Heart right ventricle (tissue), 16 donors: ENCODE results near the gene DAB1. TPM values are rescaled to one million over a fixed set of nuclear protein-coding genes. Genes with fewer than 3 reads are reported as not detected.
"Not testable (repeated sequence)": the region's sequence is repeated elsewhere in the genome, so short reads cannot be mapped to it uniquely, and the experiment has no call there.

Source experiments
- ATAC-seq, 8 donors: fragments of 200-7000 bp; cut with Tn5 transposase; one replicate each; pipeline ENCODE4 v1.9.1; 2020; ENCODE audit warnings: mild to moderate bottlenecking in 8 of 8, moderate library complexity in 8 of 8, moderate number of reproducible peaks in 1 of 8
- DNase-seq, 2 donors: peaks; one replicate each; pipeline ENCODE4 v3.0.0-alpha.2; 2020
- H3K27ac ChIP-seq, 10 donors: fragments of 200-600 bp; sonication (generic) in 2 of 10; one replicate each; pipeline versions ENCODE4 v1.5.0 to v1.8.0; 2020 to 2022; ENCODE audit warnings: mild to moderate bottlenecking in 3 of 10
- H3K27me3 ChIP-seq, 7 donors: fragments of 200-600 bp; one replicate each; pipeline ENCODE4 v1.8.0; 2021 to 2022; ENCODE audit warnings: mild to moderate bottlenecking in 2 of 7
- H3K36me3 ChIP-seq, 9 donors: fragments of 200-600 bp; sonication (generic) in 1 of 9; one replicate each; pipeline versions ENCODE4 v1.5.0 to v1.8.0; 2020 to 2022; ENCODE audit warnings: mild to moderate bottlenecking in 2 of 9
- H3K4me1 ChIP-seq, 9 donors: fragments of 200-600 bp; sonication (generic) in 1 of 9; one replicate each; pipeline versions ENCODE4 v1.5.0 to v1.8.0; 2020 to 2022; ENCODE audit warnings: mild to moderate bottlenecking in 4 of 9
- H3K4me3 ChIP-seq, 10 donors: fragments of 200-600 bp; sonication (generic) in 2 of 10; one replicate each; pipeline versions ENCODE4 v1.5.0 to v1.8.0; 2020 to 2022; ENCODE audit warnings: mild to moderate bottlenecking in 7 of 10, moderate library complexity in 2 of 10
- H3K9me3 ChIP-seq, 11 donors: fragments of 200-600 bp in 10 of 11; sonication (generic) in 2 of 11; one replicate each; pipeline versions ENCODE4 v1.5.0 to v1.8.0; 2013 to 2022; ENCODE audit warnings: mild to moderate bottlenecking in 2 of 11, control low read depth in 1 of 11, moderate library complexity in 1 of 11
- CTCF ChIP-seq, 9 donors: fragments of 200-600 bp; sonication (generic) in 2 of 9; IDR thresholded peaks; one replicate each; pipeline versions ENCODE4 v1.5.0 to v1.8.0; 2021 to 2022; ENCODE audit warnings: antibody characterized with exemption in 9 of 9, mild to moderate bottlenecking in 5 of 9, moderate library complexity in 1 of 9
- WGBS, 2 donors: extraction: QIAGEN DNeasy Blood & Tissue Kit; methylation state at CpG; one replicate each; pipeline ENCODE4 v1.1.7; 2013; ENCODE audit warnings: inconsistent platforms in 1 of 2; 5-methylcytosine and 5-hydroxymethylcytosine counted together
- intact Hi-C, 10 donors: fragments of 100-400 bp; cut with DNase I; formaldehyde crosslinking; loops; one replicate each; pipeline versions ENCODE4 v1.11.1 to v1.14.2; 2022
- polyA plus RNA-seq, 2 donors: library from polyadenylated mRNA; stranded (reverse); fragments of 200-250 nt; gene quantifications; one replicate each; pipeline ENCODE4 v1.2.3, GENCODE V29; 2013
- total RNA-seq, 10 donors: library from RNA; stranded (reverse); fragmentation: NEBNext Ultra II Directional in 3 of 10; extraction: Animal tissue kit (Norgen Biotek cat#: 25700) in 3 of 10; gene quantifications; one replicate each; pipeline versions ENCODE4 v1.2.1 to v1.2.4, GENCODE V29; 2021 to 2023
- donor health status: Arrhythmogenic right ventricular cardiomyopathy.
- donor health status: ischemic (EF 13 %, LVEDD 7.1; RV severe dilation, severe dysfunction).
- donor health status: healthy with polysubstance abuse.
- donor health status: DM: no; HTN: yes; CAD: no.
- donor health status: DM: no; HTN: no; CAD: no.
- donor health status: ischemic (EF 25% LVEDD 6.9; RV normal size, moderate dysfunction).
- donor health status: ischemic (EF 25% LVEDD 5.7; RV mildly dilated, moderate dysfunction).
- donor health status: healthy.
- donor health status: DM: yes; HTN: yes; CAD: no.
- donor health status: Ischemic cardiomyopathy.
- donor health status: ischemic (EF 35%, LVEDD 5.7; RV mildly dilated, moderate dysfunction).
- donor health status: nonischemic (EF 11% LVEDD 7.7; RV severe dilation, severe dysfunction).
- donor health status: DM: yes; HTN: yes; CAD: no.
- donor health status: PGD.
- donor health status: ischemic (EF 29% LVEDD 5.4; RV normal size, mild dysfunction).
- donor health status: nonischemic (EF 23%, LVEDD 6.1; RV moderate dilation, normal function).

Gene DAB1
- total and polyA plus RNA-seq, 12 donors: 0.16 to 25.5 (median 8.1) TPM

GRCh38 chr1:57229076-57229475 lies 194.8 kb downstream of the DAB1 start:
- Histone ChIP-seq H3K36me3 (no peaks in the 10 kb centered on the region), H3K4me1 (no peaks in the 10 kb centered on the region), H3K4me3 (no peak overlapping the region), H3K9me3 (no peaks in the 10 kb centered on the region), H3K27ac (no peak overlapping the region), H3K27me3 (no peaks in the 10 kb centered on the region)
- DNase-seq (no peak), ATAC-seq (no peak)
- 66 to 67% methylated on average over 4 of the region's 4 CpGs for WGBS, 2 donors
- no peak for TF ChIP-seq CTCF (IDR thresholded peaks at IDR 0.05)
- intact Hi-C loops: no loop called here

GRCh38 chr1:57222801-57223200 lies 201.1 kb downstream of the DAB1 start:
- ATAC-seq (no peak), DNase-seq (no peak)
- Histone ChIP-seq H3K36me3 (no peaks in the 10 kb centered on the region), H3K4me3 (no peak overlapping the region), H3K27me3 (no peaks in the 10 kb centered on the region), H3K27ac (no peak overlapping the region), H3K4me1 (peaks cover 0 to 10% (median 0%) of the 10 kb centered on the region in 9 donors), H3K9me3 (peaks cover 0 to 12% (median 0%) of the 10 kb centered on the region in 11 donors)
- 70 to 78% methylated on average over 3 of the region's 3 CpGs for WGBS, 2 donors
- intact Hi-C loops: no loop called here
- no peak for TF ChIP-seq CTCF (IDR thresholded peaks at IDR 0.05)

GRCh38 chr1:57222307-57222706 lies 201.6 kb downstream of the DAB1 start:
- Histone ChIP-seq H3K9me3 (peaks cover 0 to 12% (median 0%) of the 10 kb centered on the region in 11 donors), H3K36me3 (no peaks in the 10 kb centered on the region), H3K4me3 (no peak overlapping the region), H3K27ac (no peak overlapping the region), H3K27me3 (no peaks in the 10 kb centered on the region), H3K4me1 (peaks cover 0 to 10% (median 0%) of the 10 kb centered on the region in 9 donors)
- no peak for TF ChIP-seq CTCF (IDR thresholded peaks at IDR 0.05)
- intact Hi-C loops: no loop called here
- ATAC-seq (no peak), DNase-seq (no peak)

GRCh38 chr1:57220905-57221304 lies 203.0 kb downstream of the DAB1 start:
- H3K4me1 ChIP-seq: peaks cover 0 to 10% (median 0%) of the 10 kb centered on the region in 9 donors
- 80 to 91% methylated on average over 1 of the region's 2 CpGs for WGBS, 2 donors
- H3K36me3 ChIP-seq, H3K4me3 ChIP-seq, intact Hi-C loops, H3K27me3 ChIP-seq, DNase-seq, ATAC-seq, H3K27ac ChIP-seq: not testable (repeated sequence)
- peaks cover 0 to 12% (median 0%) of the 10 kb centered on the region in 11 donors for H3K9me3 ChIP-seq

- ATAC-seq (peak in 3 of 8 donors; percentile 38 to 84 (median 79)), DNase-seq (no peak)
These were observed 205.3 kb downstream of the DAB1 start for GRCh38 chr1:57218487-57219079.

More at GRCh38 chr1:57218487-57219079, 205.3 kb downstream of the DAB1 start:
- no peak overlapping the region for H3K4me3 ChIP-seq
- H3K36me3 ChIP-seq: no peaks in the 10 kb centered on the region
- WGBS, 2 donors: 53 to 67% methylated on average over 6 of the region's 6 CpGs
- intact Hi-C loops: no loop called here
- H3K27me3 ChIP-seq: no peaks in the 10 kb centered on the region
- no peak for TF ChIP-seq CTCF (IDR thresholded peaks at IDR 0.05)
- H3K27ac ChIP-seq: no peak overlapping the region
- peaks cover 0 to 10% (median 0%) of the 10 kb centered on the region in 9 donors for H3K4me1 ChIP-seq
- H3K9me3 ChIP-seq: peaks cover 0 to 12% (median 0%) of the 10 kb centered on the region in 11 donors
